ENCODE measurements around the gene OXTR.

GRCh38 chr3:8737301-8737700 is 32.1 kb downstream of the OXTR start:
- TF ChIP-seq, protein P1, sequence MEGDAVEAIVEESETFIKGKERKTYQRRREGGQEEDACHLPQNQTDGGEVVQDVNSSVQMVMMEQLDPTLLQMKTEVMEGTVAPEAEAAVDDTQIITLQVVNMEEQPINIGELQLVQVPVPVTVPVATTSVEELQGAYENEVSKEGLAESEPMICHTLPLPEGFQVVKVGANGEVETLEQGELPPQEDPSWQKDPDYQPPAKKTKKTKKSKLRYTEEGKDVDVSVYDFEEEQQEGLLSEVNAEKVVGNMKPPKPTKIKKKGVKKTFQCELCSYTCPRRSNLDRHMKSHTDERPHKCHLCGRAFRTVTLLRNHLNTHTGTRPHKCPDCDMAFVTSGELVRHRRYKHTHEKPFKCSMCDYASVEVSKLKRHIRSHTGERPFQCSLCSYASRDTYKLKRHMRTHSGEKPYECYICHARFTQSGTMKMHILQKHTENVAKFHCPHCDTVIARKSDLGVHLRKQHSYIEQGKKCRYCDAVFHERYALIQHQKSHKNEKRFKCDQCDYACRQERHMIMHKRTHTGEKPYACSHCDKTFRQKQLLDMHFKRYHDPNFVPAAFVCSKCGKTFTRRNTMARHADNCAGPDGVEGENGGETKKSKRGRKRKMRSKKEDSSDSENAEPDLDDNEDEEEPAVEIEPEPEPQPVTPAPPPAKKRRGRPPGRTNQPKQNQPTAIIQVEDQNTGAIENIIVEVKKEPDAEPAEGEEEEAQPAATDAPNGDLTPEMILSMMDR (IDR thresholded peaks at IDR 0.05) = no peak
- TF ChIP-seq EZH2phosphoT487 (IDR thresholded peaks at IDR 0.05) (no peak), EZH2 (IDR thresholded peaks at IDR 0.05) (no peak)

Data from neural progenitor cell (in vitro differentiated cells).